ENCODE data around the gene FBXO48.

GRCh38 chr2:68475576-68475975 lies 8.5 kb upstream of the FBXO48 start:
- TF ChIP-seq POLR2A (IDR thresholded peaks at IDR 0.05) = no peak
- TF ChIP-seq CTCF (IDR thresholded peaks at IDR 0.05) = no peak
- no peak for TF ChIP-seq EP300 (IDR thresholded peaks at IDR 0.05; ENCODE audit: low read depth)
- no peak for TF ChIP-seq POLR2AphosphoS5 (IDR thresholded peaks at IDR 0.05)
